HG02885 (cell line): ENCODE data around the gene A2M.

Source experiments
- ATAC-seq: cut with Tn5 transposase; IDR thresholded peaks from one replicate; pipeline ENCODE4 v1.9.1; 2021; ENCODE audit warnings: mild to moderate bottlenecking; ENCODE audit not compliant: unreplicated experiment, poor library complexity

Gene A2M

DNA sequence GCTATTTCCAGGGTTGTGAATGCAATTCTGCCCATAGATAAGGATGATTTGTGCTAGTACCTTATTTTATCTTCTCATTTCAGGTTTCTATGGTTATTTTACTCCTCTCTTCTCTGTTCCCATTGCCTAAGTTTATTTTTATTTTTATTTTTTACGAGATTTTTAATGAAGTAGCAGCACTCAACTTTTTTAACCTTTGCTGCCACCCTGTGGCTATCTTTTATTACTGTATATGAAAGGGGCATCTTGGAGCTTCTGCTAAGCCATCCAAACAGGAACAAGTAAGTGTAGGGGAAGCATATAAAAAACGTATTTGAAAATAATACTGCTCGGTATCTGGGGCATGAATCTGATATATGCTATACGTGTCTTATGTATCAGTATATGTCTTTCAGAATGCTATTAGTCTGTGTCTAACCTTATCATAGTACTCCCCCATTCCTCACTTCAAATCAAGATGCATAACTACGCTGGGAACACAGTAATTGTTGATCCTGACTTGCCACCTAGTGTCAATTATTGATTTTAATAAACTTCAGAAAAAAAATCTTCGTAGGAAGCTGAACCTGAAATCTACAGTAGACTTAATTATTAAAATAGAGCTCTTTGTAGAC lies 66.1 kb downstream of the A2M start:
- ATAC-seq = no peak

DNA sequence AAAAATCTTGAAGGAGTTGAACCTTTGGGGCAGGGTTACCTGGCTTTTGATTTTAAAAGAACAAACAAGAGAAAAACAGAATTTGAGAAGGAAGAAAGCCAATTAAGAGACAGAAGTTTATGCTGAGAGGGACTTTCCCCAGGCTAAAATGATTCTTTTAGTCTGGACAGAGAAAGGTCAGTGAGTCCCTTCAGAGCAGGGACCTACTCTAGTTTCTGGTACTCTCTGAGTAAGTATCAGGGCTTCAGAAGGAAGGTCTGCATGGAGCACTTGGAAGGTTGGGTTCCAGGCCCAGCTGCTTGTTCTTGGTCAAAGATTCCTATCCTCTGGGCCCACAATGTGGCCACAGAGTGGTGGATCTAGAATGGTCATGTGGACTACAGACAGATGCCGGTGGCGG lies 66.8 kb downstream of the A2M start:
- ATAC-seq = no peak

DNA sequence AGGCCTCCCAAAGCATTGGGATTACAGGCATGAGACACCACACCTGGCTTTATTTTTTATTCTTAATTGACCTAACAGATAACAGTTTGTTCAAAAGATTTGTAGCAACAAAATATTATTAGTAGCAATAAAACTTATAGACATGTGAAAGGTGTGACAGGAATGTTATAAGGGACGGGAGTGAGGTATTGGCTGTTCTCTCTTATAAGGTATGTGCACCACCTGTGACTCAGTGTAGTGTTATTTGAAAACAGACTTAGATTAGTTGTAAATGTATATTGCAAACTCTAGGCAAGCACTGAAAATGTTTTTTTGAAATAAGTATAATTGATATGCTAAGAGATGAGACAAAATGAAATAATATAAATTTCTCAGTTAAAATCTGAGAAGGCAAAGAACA lies 68.6 kb downstream of the A2M start:
- ATAC-seq = no peak

DNA sequence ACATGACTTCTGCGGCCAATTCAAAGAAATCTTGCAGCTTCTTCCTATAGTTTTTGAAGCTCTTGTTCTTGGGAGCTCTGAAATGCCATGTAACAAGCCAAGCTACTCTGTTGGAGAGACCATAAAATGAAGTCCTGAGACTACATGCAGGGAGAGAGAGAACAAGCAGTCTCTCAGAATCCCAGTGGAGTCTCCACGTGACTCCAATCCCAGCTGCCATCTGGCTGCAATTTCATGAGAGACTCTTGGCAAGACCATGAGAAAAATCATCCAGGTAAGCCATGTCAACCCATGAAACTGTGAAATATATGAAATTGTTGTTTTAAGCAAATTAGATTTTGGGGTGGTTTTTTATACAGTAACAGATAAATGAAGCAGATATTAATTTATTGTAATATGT lies 72.0 kb downstream of the A2M start:
- no peak for ATAC-seq

DNA sequence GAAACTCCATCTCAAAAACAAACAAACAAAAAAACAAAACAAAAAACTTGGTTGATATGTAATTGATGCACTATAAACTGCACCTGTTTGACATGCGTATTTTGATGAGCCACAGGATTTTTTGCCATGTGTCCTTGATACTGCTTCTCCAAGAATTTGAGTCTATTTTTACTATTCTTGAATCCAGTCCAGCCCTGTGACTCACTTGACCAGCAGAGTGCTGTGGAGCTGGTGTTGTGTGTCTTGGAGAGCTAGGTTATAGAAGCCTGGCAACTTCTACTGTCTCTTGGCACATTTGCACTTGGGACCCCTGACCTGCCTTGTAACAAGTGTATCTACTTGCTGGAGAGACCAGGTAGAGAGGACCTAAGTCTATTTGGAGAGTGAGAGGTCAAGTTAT lies 74.4 kb downstream of the A2M start:
- no peak for ATAC-seq

DNA sequence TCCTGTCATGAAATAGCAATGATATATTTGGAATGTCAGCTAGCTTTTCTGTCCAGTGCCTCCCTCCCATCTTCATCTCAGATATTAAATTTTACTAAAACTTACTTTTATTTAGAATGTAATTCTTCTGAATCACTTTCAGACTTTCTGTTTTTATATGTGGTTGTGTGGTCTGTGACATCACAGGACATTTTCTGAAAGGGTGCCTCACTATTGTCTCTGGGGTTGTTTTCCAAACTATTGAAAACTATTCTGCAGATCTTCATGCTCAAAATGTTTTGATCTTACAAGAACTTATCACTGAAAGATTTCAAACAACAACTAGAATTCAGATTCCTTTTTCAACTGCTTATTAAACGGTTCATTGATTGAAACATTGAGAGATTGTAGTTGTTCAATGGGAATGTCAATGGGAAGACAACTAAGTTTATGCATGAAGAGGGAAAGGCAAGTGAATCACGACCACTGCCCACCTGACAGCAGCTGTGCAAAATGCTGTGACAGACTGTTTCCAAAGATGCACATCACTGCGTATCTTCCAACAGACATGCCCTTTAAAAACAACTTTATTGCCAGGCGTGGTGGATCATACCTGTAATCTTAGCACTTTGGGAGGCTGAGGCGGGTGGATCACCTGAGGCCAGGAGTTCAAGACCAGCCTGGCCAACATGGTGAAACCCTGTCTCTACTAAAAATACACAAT lies 75.1 kb downstream of the A2M start:
- no peak for ATAC-seq

DNA sequence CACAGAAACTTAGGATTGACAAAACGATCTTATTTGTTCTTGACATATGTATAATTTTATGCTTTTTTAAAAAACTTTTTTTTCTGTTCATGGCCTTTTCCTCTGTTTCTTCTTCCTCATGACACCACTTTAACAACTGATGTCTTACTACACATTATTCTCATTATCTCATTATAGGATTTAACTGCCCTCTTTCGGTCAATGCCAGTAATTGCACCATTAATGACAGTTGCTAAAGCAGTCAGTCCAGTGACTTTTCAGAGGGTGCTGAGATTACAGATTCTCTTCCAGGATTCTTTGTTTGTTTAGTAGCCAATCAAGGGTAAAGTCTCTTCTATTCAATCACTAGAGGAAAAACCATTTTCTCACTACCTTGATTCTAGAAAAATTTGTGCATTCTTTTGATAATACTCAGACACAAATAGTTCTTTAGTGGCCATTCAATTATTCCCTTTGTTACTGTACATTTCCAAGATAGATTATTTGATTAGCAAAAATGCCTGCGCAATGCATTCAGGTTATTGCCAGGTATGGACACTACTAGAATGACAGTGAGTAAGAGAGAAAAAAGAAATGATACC lies 76.2 kb downstream of the A2M start:
- no peak for ATAC-seq

GRCh38 chr12:9037431-9037830 lies 78.3 kb downstream of the A2M start:
- no peak for ATAC-seq

GRCh38 chr12:9036227-9036626 lies 79.5 kb downstream of the A2M start:
- no peak for ATAC-seq

DNA sequence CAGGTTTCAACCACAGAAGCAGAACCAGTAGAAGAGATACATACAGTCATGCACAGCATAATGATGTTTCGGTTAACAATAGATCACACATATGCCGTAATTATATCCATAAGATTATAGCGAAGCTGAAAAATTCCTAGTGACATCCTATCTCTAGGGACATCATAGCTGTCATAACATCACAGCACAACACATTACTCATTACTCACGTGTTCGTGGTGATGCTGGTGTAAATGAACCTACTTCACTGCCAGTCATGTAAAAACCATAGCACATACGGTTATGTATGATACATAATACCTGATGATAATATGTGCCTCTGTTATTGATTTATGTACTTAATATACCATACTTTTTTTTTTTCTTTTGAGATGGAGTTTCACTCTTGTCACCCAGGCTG lies 81.6 kb downstream of the A2M start:
- ATAC-seq = no peak

- no peak for ATAC-seq
Observed at GRCh38 chr12:9033265-9033887, 82.3 kb downstream of the A2M start.

GRCh38 chr12:9032202-9032964 lies 83.3 kb downstream of the A2M start:
- ATAC-seq = no peak

DNA sequence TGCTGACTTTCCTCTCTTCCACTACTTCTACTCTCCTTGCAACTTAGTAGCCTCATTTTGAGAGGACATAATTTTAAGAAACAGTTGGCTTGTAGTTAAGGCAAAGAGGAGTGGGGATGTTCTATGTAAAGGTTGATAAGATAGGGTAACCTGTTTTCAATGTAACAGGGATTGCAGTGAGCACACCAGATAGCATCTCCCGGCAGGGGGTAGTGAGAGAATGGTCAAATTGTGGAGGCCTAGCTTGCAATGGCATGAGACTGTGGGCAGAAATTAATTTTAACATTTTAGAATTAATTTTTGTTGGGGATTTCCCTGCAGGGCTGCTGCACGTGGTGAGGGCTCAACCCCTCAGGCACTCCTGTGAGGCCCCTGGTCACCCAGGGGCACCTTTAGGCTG lies 84.9 kb downstream of the A2M start:
- no peak for ATAC-seq

GRCh38 chr12:9027161-9028059 lies 88.3 kb downstream of the A2M start:
- no peak for ATAC-seq

GRCh38 chr12:9024512-9024911 lies 91.2 kb downstream of the A2M start:
- no peak for ATAC-seq

DNA sequence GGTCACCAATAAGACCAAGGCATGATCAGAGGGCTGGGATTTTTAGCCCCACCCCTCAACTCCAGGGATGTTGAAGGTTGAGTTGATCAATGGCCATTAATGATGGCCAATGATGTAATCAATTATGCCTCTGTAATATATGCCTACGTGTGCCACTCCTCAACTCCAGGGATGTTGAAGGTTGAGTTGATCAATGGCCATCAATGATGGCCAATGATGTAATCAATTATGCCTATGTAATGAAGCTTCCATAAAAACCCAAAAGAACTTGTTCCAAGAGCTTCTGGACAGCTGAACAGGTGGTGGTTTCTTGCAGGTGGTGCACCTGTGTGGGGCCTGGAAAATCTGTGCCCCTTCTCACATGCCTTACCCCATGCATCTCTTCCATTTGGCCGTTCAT lies 93.1 kb downstream of the A2M start:
- ATAC-seq = no peak
